OCI-LY1 (cell line): ENCODE results near the gene PRKG1.
"Not testable (repeated sequence)": the region's sequence is repeated elsewhere in the genome, so short reads cannot be mapped to it uniquely, and the experiment has no call there.

Source experiments
- CTCF ChIP-seq: fragments of 200-600 bp; sonication (generic), shearing (Covaris generic); IDR thresholded peaks from 2 replicates; pipeline ENCODE4 v1.5.1; 2017; ENCODE audit warnings: mild to moderate bottlenecking, antibody characterized with exemption, low read length, moderate library complexity, mixed read lengths
- EZH2 ChIP-seq: fragments of 200-600 bp; sonication (generic), shearing (Covaris generic); IDR thresholded peaks from 2 replicates; pipeline ENCODE4 v1.8.0; 2017; ENCODE audit warnings: borderline replicate concordance, mixed run types, mild to moderate bottlenecking, antibody characterized with exemption, low read length, moderate library complexity, mixed read lengths

- not testable (repeated sequence) for TF ChIP-seq EZH2, CTCF
These were observed 684.6 kb downstream of the PRKG1 start for GRCh38 chr10:51758838-51759237.
